Lung (tissue), 12 donors: Measurements from ENCODE around the gene NDNF. TPM values are rescaled to one million over a fixed set of nuclear protein-coding genes. Genes with fewer than 3 reads are reported as not detected.

Experiments used
- ATAC-seq: fragments of 200-7000 bp; cut with Tn5 transposase; one replicate; pipeline ENCODE4 v1.9.1; 2020; ENCODE audit warnings: moderate number of reproducible peaks; ENCODE audit not compliant: insufficient read depth, low FRiP score
- DNase-seq, 3 donors: peaks; one replicate each; pipeline ENCODE4 v3.0.0-alpha.2; 2013 to 2017
- H3K27ac ChIP-seq, 2 donors: one replicate each; pipeline ENCODE4 v1.5.1; 2013; ENCODE audit warnings: mild to moderate bottlenecking in 2 of 2, moderate library complexity in 2 of 2, control low read depth in 1 of 2, inconsistent platforms in 1 of 2, low read depth in 1 of 2, low read length in 1 of 2
- H3K27me3 ChIP-seq, 3 donors: one replicate each; pipeline ENCODE4 v1.5.1; 2013; ENCODE audit warnings: low read length in 2 of 3; ENCODE audit not compliant: control insufficient read depth in 3 of 3, insufficient read depth in 3 of 3
- H3K36me3 ChIP-seq, 4 donors: one replicate each; pipeline ENCODE4 v1.5.1; 2013; ENCODE audit warnings: low read length in 4 of 4, mild to moderate bottlenecking in 1 of 4, moderate library complexity in 1 of 4; ENCODE audit not compliant: control insufficient read depth in 4 of 4, insufficient read depth in 4 of 4
- H3K4me1 ChIP-seq, 5 donors: one replicate each; pipeline ENCODE4 v1.5.1; 2013; ENCODE audit warnings: low read length in 5 of 5, mild to moderate bottlenecking in 2 of 5, moderate library complexity in 1 of 5; ENCODE audit not compliant: control insufficient read depth in 5 of 5, insufficient read depth in 5 of 5
- H3K4me3 ChIP-seq: one replicate; pipeline ENCODE4 v1.5.1; 2013; ENCODE audit warnings: mild to moderate bottlenecking, control low read depth, moderate library complexity
- H3K9ac ChIP-seq, 2 donors: one replicate each; pipeline ENCODE4 v1.5.1; 2013; ENCODE audit warnings: low read length in 2 of 2, control low read depth in 1 of 2; ENCODE audit not compliant: insufficient read depth in 1 of 2
- H3K9me3 ChIP-seq, 4 donors: one replicate each; pipeline ENCODE4 v1.5.1; 2013; ENCODE audit warnings: low read length in 3 of 4, mild to moderate bottlenecking in 1 of 4, moderate library complexity in 1 of 4; ENCODE audit not compliant: control insufficient read depth in 4 of 4, insufficient read depth in 3 of 4
- WGBS, 2 donors: extraction: QIAGEN DNeasy Blood & Tissue Kit; methylation state at CpG; one replicate each; pipeline ENCODE4 v1.1.7; 2013; 5-methylcytosine and 5-hydroxymethylcytosine counted together
- polyA plus RNA-seq, 2 donors: library from polyadenylated mRNA; stranded (reverse); fragments of 200-250 nt; gene quantifications; one replicate each; pipeline ENCODE4 v1.2.1, GENCODE V29; 2013
- total RNA-seq, 2 donors: library from RNA; depleted of rRNA in 1 of 2; stranded (reverse); fragments of >200 nt in 1 of 2; gene quantifications; one replicate each; pipeline ENCODE4 v1.2.1, GENCODE V29; 2014 to 2021
- TF ChIP-seq, protein P1 (sequence below): IDR thresholded peaks from 2 replicates; pipeline ENCODE4 v1.5.1; 2012; ENCODE audit warnings: mild to moderate bottlenecking; ENCODE audit errors: control extremely low read depth, extremely low read depth
- donor health status: control.
- donor health status: control.
- donor health status: Bipolar disorder and iron deficiency.
- donor health status: healthy.
- donor health status: DM: yes; HTN: yes; CAD: no.

The NDNF gene
- total and polyA plus RNA-seq, 4 donors = 22.3 to 381 (median 80.5) TPM

DNA sequence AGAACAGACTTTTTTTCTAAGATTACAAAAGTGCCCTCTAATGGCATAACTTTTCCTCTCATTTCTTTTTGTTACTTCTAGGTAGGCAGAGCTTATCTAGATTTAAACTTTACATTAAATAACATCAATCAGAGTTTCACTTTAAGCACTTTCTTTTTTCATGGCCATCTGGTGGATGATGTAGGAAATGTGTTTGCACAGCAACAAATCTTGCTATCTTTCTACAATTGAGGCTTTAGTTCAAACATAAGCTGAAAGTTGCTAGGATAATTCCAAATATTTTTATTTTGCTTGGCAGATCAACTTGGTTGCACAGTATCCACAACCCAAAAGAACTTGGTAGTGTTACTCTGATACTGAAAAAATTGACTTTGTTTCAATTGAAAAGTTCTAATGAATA, 22.0 kb downstream of the NDNF start:
- H3K36me3 ChIP-seq = peaks cover 0 to 11% (median 2%) of the 10 kb centered on the region in 4 donors
- H3K4me1 ChIP-seq = peaks cover 0 to 10% (median 8%) of the 10 kb centered on the region in 5 donors
- no peaks in the 10 kb centered on the region for H3K9me3 ChIP-seq
- ATAC-seq (no peak), DNase-seq (peak in 2 of 3 donors; percentile 70 to 72)
- H3K27ac ChIP-seq = no peak overlapping the region
- no peak overlapping the region for H3K4me3 ChIP-seq
- H3K9ac ChIP-seq = no peak overlapping the region
- TF ChIP-seq, protein P1, sequence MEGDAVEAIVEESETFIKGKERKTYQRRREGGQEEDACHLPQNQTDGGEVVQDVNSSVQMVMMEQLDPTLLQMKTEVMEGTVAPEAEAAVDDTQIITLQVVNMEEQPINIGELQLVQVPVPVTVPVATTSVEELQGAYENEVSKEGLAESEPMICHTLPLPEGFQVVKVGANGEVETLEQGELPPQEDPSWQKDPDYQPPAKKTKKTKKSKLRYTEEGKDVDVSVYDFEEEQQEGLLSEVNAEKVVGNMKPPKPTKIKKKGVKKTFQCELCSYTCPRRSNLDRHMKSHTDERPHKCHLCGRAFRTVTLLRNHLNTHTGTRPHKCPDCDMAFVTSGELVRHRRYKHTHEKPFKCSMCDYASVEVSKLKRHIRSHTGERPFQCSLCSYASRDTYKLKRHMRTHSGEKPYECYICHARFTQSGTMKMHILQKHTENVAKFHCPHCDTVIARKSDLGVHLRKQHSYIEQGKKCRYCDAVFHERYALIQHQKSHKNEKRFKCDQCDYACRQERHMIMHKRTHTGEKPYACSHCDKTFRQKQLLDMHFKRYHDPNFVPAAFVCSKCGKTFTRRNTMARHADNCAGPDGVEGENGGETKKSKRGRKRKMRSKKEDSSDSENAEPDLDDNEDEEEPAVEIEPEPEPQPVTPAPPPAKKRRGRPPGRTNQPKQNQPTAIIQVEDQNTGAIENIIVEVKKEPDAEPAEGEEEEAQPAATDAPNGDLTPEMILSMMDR = no peak
- no peaks in the 10 kb centered on the region for H3K27me3 ChIP-seq

- DNase-seq (peak in 1 of 3 donors; percentile 20), ATAC-seq (no peak)
- Histone ChIP-seq H3K36me3 (peaks cover 0 to 16% (median 3%) of the 10 kb centered on the region in 4 donors), H3K9ac (no peak overlapping the region), H3K4me1 (peaks cover 0 to 10% (median 8%) of the 10 kb centered on the region in 5 donors), H3K4me3 (no peak overlapping the region), H3K27me3 (no peaks in the 10 kb centered on the region), H3K9me3 (no peaks in the 10 kb centered on the region), H3K27ac (no peak overlapping the region)
- 56 to 73% methylated on average over 3 of the region's 3 CpGs for WGBS, 2 donors
- TF ChIP-seq, protein P1 = no peak
These were observed 23.2 kb downstream of the NDNF start for GRCh38 chr4:121049072-121049599.

DNA sequence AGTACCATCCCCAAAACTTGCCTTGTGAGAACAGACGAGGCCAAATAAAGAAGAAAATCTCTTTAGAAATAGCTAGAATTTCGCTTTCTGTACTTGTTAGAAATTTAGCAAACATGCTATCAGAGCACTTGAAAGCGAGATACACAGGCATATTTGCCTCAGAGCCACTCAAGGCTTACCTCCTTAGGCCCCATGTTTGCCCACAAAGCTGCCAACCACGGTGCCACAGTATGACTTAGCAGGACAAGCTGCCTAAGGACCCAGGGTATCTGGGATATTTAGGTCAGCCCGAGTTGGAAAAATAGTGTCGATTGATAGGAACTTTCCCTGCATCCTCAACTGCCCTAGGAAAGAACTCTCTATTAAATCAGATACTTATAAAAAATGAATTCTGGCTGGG, 24.2 kb downstream of the NDNF start:
- no peaks in the 10 kb centered on the region for H3K9me3 ChIP-seq
- peaks cover 0 to 13% (median 4%) of the 10 kb centered on the region in 4 donors for H3K36me3 ChIP-seq
- H3K9ac ChIP-seq = no peak overlapping the region
- WGBS, 2 donors = 75 to 90% methylated on average over 6 of the region's 6 CpGs
- H3K4me1 ChIP-seq = peaks cover 0 to 9% (median 5%) of the 10 kb centered on the region in 5 donors
- DNase-seq = peak in 1 of 3 donors; percentile 28
- TF ChIP-seq, protein P1 = no peak
- H3K4me3 ChIP-seq = no peak overlapping the region
- H3K27ac ChIP-seq = no peak overlapping the region
- no peaks in the 10 kb centered on the region for H3K27me3 ChIP-seq
- peak; percentile 70 for ATAC-seq
